Spleen (tissue), 11 donors: Measurements from ENCODE around the gene PCDHGA8. TPM values are rescaled to one million over a fixed set of nuclear protein-coding genes. Genes with fewer than 3 reads are reported as not detected.

Source experiments
- DNase-seq: peaks from one replicate; pipeline ENCODE4 v3.0.0-alpha.2; 2020
- H3K27ac ChIP-seq, 8 donors: fragments of 200-600 bp; sonication (generic) in 7 of 8; 1 replicate in 4 of 8; 2 replicates in 4 of 8; pipeline versions ENCODE4 v1.5.0 to v1.8.0; 2016 to 2021; ENCODE audit warnings: inconsistent platforms in 4 of 8, mild to moderate bottlenecking in 4 of 8, moderate library complexity in 1 of 8
- H3K27me3 ChIP-seq, 7 donors: fragments of 200-600 bp; sonication (generic) in 6 of 7; replicated peaks in 1 of 7; 1 replicate in 4 of 7; 2 replicates in 3 of 7; pipeline versions ENCODE4 v1.5.0 to v1.8.0; 2016 to 2021; ENCODE audit warnings: inconsistent platforms in 3 of 7, mild to moderate bottlenecking in 1 of 7
- H3K36me3 ChIP-seq, 6 donors: fragments of 200-600 bp; sonication (generic) in 5 of 6; 1 replicate in 4 of 6; 2 replicates in 2 of 6; pipeline versions ENCODE4 v1.5.0 to v1.8.0; 2016 to 2021; ENCODE audit warnings: inconsistent platforms in 2 of 6
- H3K4me1 ChIP-seq, 6 donors: fragments of 200-600 bp; sonication (generic) in 5 of 6; 1 replicate in 3 of 6; 2 replicates in 3 of 6; pipeline versions ENCODE4 v1.5.0 to v1.8.0; 2016 to 2021; ENCODE audit warnings: inconsistent platforms in 3 of 6
- H3K4me3 ChIP-seq, 8 donors: fragments of 200-600 bp; sonication (generic) in 7 of 8; 1 replicate in 4 of 8; 2 replicates in 4 of 8; pipeline versions ENCODE4 v1.5.0 to v1.8.0; 2016 to 2021; ENCODE audit warnings: inconsistent platforms in 4 of 8, mild to moderate bottlenecking in 4 of 8, moderate library complexity in 2 of 8
- H3K9me3 ChIP-seq, 8 donors: fragments of 200-600 bp; sonication (generic) in 7 of 8; 1 replicate in 4 of 8; 2 replicates in 4 of 8; pipeline versions ENCODE4 v1.5.0 to v1.8.0; 2016 to 2021; ENCODE audit warnings: inconsistent platforms in 4 of 8
- POLR2A ChIP-seq, 3 donors: fragments of 450-650 bp; IDR thresholded peaks; one replicate each; pipeline ENCODE4 v1.5.1; 2017; ENCODE audit warnings: antibody characterized with exemption in 3 of 3, mild to moderate bottlenecking in 1 of 3
- POLR2AphosphoS5 ChIP-seq, 3 donors: sonication (generic); formaldehyde crosslinking; IDR thresholded peaks; one replicate each; pipeline ENCODE4 v1.5.1; 2017; ENCODE audit warnings: antibody characterized with exemption in 3 of 3
- WGBS, 5 donors: extraction: QIAGEN DNeasy Blood & Tissue Kit in 3 of 5; methylation state at CpG; one replicate each; pipeline versions ENCODE4 v1.1.5 to v1.1.7; 2013 to 2018; 5-methylcytosine and 5-hydroxymethylcytosine counted together
- intact Hi-C: fragments of 100-400 bp; cut with DNase I; formaldehyde crosslinking; loops from one replicate; pipeline ENCODE4 v1.15.0; 2023; ENCODE audit warnings: low total_unique reads
- polyA plus RNA-seq, 3 donors: library from polyadenylated mRNA; stranded (reverse); fragments of 200-250 nt; gene quantifications; one replicate each; pipeline ENCODE4 v1.2.1, GENCODE V29; 2013
- total RNA-seq, 7 donors: library from RNA; depleted of rRNA in 3 of 7; stranded (reverse); fragments of >200 nt in 3 of 7; fragmentation: NEBNext Ultra II Directional in 4 of 7; extraction: Animal tissue kit (Norgen Biotek cat#: 25700) in 4 of 7; gene quantifications; one replicate each; pipeline versions ENCODE4 v1.1.0 to v1.2.1, GENCODE V29; 2016 to 2021
- TF ChIP-seq, protein P1 (sequence below), 11 experiments: fragments of 200-600 bp in 7 of 11; fragments of 450-650 bp in 4 of 11; sonication (generic) in 4 of 11; IDR thresholded peaks in 8 of 11; conservative IDR thresholded peaks in 3 of 11; 1 replicate in 7 of 11; 2 replicates in 4 of 11; pipeline versions ENCODE4 v1.4.0 to v1.8.0; 2016 to 2021; ENCODE audit warnings: antibody characterized with exemption in 11 of 11, inconsistent platforms in 4 of 11, mild to moderate bottlenecking in 1 of 11
- donor health status: healthy with polysubstance abuse.
- donor health status: DM: no; HTN: no; CAD: no; lungs with moderate emphysema.
- donor health status: DM: no; HTN: no; CAD: no.
- donor health status: Bipolar disorder and iron deficiency.
- donor health status: healthy.
- donor health status: DM: no; HTN: no; CAD: no.
- donor health status: DM: yes; HTN: yes; CAD: no.

The PCDHGA8 gene
- total and polyA plus RNA-seq, 10 donors = 0.04 to 3.9 (median 1.7) TPM; not detected in 1

DNA sequence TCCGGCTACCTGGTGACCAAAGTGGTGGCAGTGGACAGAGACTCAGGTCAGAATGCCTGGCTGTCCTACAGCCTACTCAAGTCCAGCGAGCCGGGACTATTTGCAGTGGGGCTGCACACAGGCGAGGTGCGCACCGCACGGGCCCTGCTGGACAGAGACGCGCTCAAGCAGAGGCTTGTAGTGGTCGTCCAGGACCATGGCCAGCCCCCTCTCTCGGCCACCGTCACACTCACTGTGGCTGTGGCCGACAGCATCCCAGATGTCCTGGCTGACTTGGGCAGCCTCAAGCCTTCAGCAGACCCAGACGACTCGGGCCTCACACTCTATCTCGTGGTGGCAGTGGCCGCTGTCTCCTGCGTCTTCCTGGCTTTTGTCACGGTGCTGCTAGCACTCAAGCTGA is 35.5 kb upstream of the PCDHGA8 start:
- TF ChIP-seq POLR2AphosphoS5 (IDR thresholded peaks at IDR 0.05) = no peak
- Histone ChIP-seq H3K36me3 (no peaks in the 10 kb centered on the region), H3K27me3 (peaks cover 0 to 92% (median 5%) of the 10 kb centered on the region in 7 donors), H3K27ac (no peak overlapping the region), H3K4me3 (no peak overlapping the region), H3K9me3 (peaks cover 0 to 100% (median 85%) of the 10 kb centered on the region in 8 donors), H3K4me1 (no peaks in the 10 kb centered on the region)
- intact Hi-C loops = no loop called here
- 43 to 57% (median 45%) methylated on average over 16 to 19 of the region's 19 CpGs for WGBS, 5 donors
- no peak for DNase-seq

DNA sequence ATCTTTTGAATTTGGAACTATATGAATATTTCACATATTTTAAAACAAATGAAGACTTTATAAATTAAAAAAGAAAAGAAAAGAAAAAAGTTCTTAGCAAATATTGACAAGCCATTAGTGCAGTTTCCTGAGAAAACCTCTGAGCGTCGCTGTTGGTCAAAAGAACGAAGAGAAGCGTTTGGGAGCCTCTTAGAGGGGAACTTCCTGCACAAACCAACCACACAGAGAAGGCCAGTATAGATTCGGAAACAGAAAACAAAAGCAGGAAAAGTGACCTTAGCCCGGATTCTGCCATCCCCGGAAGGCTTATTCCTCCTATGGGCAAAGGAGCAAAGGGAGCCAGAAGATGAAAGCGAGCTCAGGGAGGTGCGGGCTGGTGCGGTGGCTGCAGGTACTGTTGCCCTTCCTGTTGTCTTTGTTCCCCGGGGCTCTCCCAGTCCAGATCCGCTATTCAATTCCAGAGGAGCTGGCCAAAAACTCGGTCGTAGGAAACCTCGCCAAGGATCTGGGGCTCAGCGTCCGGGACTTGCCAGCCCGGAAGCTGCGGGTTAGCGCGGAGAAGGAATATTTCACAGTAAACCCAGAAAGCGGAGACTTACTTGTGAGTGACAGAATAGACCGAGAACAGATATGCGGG is 32.5 kb upstream of the PCDHGA8 start, which contains the start of gene PCDHGB2:
Gene PCDHGB2 (plus strand): TSS at position 205 of the 637 bp plus-strand sequence. CDS start 142 bp downstream, at position 347.
- H3K27ac ChIP-seq = no peak within 1 kb of the TSS
- TF ChIP-seq, protein P1, sequence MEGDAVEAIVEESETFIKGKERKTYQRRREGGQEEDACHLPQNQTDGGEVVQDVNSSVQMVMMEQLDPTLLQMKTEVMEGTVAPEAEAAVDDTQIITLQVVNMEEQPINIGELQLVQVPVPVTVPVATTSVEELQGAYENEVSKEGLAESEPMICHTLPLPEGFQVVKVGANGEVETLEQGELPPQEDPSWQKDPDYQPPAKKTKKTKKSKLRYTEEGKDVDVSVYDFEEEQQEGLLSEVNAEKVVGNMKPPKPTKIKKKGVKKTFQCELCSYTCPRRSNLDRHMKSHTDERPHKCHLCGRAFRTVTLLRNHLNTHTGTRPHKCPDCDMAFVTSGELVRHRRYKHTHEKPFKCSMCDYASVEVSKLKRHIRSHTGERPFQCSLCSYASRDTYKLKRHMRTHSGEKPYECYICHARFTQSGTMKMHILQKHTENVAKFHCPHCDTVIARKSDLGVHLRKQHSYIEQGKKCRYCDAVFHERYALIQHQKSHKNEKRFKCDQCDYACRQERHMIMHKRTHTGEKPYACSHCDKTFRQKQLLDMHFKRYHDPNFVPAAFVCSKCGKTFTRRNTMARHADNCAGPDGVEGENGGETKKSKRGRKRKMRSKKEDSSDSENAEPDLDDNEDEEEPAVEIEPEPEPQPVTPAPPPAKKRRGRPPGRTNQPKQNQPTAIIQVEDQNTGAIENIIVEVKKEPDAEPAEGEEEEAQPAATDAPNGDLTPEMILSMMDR (IDR thresholded peaks at IDR 0.05 in 8 of 11, conservative IDR thresholded peaks at IDR 0.05 in 3 of 11) = peak in 5 of 11 experiments; percentile 22 to 38 (median 27)
- TF ChIP-seq POLR2AphosphoS5 (IDR thresholded peaks at IDR 0.05) = no peak
- H3K27me3 ChIP-seq = peaks cover 0 to 94% (median 16%) of the 10 kb centered on the region in 7 donors
- intact Hi-C loops = no loop called here
- no peaks in the 10 kb centered on the region for H3K4me1 ChIP-seq
- peaks cover 0 to 100% (median 97%) of the 10 kb centered on the region in 8 donors for H3K9me3 ChIP-seq
- no peak for DNase-seq
- H3K36me3 ChIP-seq = peaks cover 0 to 7% (median 0%) of the 10 kb centered on the region in 6 donors
- WGBS, 5 donors = 15 to 23% (median 18%) methylated on average over 23 to 24 of the region's 24 CpGs
- H3K4me3 ChIP-seq = peak within 1 kb of the TSS in 5 of 8 donors; percentile 2 to 60 (median 24)

DNA sequence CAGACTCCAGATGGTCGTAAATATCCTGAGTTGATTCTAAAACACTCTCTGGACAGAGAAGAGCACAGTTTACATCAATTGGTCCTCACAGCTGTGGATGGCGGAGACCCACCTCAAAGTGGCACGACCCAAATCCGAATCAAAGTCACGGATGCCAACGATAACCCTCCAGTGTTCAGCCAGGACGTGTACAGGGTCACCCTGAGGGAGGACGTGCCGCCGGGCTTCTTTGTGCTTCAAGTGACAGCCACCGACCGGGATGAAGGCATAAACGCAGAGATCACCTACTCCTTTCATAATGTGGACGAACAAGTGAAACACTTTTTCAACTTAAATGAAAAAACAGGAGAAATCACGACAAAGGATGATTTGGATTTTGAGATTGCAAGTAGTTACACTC is 31.7 kb upstream of the PCDHGA8 start:
- WGBS, 5 donors = 35 to 55% (median 47%) methylated on average over 15 of the region's 15 CpGs
- peaks cover 0 to 7% (median 0%) of the 10 kb centered on the region in 6 donors for H3K36me3 ChIP-seq
- peaks cover 0 to 94% (median 17%) of the 10 kb centered on the region in 7 donors for H3K27me3 ChIP-seq
- DNase-seq = no peak
- no peak overlapping the region for H3K27ac ChIP-seq
- peaks cover 0 to 100% (median 97%) of the 10 kb centered on the region in 8 donors for H3K9me3 ChIP-seq
- H3K4me1 ChIP-seq = no peaks in the 10 kb centered on the region
- intact Hi-C loops = no loop called here
- no peak for TF ChIP-seq POLR2A (IDR thresholded peaks at IDR 0.05)
- TF ChIP-seq, protein P1 (IDR thresholded peaks at IDR 0.05 in 8 of 11, conservative IDR thresholded peaks at IDR 0.05 in 3 of 11) = no peak
- no peak for TF ChIP-seq POLR2AphosphoS5 (IDR thresholded peaks at IDR 0.05)
- peak overlapping the region in 1 of 8 donors; percentile 60 for H3K4me3 ChIP-seq

DNA sequence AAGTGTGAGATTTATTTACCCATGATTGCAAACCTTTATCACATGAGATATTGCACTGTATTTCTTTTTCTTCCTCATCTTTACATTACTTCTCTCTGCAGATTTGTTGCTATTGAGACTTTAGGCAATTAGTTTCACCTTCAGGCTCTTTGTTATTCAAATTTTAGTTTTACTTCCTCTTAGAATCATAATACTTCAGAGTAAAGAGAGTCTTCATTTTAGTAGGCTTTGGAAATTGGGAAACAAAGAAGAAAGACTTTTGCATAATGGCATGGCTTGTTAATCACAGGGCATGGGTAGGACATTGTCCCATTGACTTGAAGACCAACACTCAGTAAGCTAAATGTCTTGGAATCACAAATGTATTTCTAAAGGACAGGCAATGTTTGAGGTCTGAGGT is 29.7 kb upstream of the PCDHGA8 start:
- no peaks in the 10 kb centered on the region for H3K4me1 ChIP-seq
- peaks cover 0 to 99% (median 98%) of the 10 kb centered on the region in 8 donors for H3K9me3 ChIP-seq
- H3K36me3 ChIP-seq = peaks cover 0 to 7% (median 0%) of the 10 kb centered on the region in 6 donors
- no peak overlapping the region for H3K4me3 ChIP-seq
- TF ChIP-seq POLR2AphosphoS5 (IDR thresholded peaks at IDR 0.05) = no peak
- TF ChIP-seq, protein P1 (IDR thresholded peaks at IDR 0.05 in 8 of 11, conservative IDR thresholded peaks at IDR 0.05 in 3 of 11) = no peak
- TF ChIP-seq POLR2A (IDR thresholded peaks at IDR 0.05) = no peak
- no peak for DNase-seq
- intact Hi-C loops = no loop called here
- H3K27ac ChIP-seq = no peak overlapping the region
- H3K27me3 ChIP-seq = peaks cover 0 to 94% (median 30%) of the 10 kb centered on the region in 7 donors
